Activated naive CD8-positive, alpha-beta T cell treated with anti-CD3 and anti-CD28 coated beads for 36 hours (primary cell): ENCODE measurements around the gene VWCE. TPM values are rescaled to one million over a fixed set of nuclear protein-coding genes. Genes with fewer than 3 reads are reported as not detected.
"Not testable (repeated sequence)": the region's sequence is repeated elsewhere in the genome, so short reads cannot be mapped to it uniquely, and the experiment has no call there.

Experiments
- DNase-seq: peaks from one replicate; pipeline ENCODE4 v3.0.0; 2021
- H3K27ac Mint-ChIP-seq: one replicate; pipeline ENCODE4 v1.8.0; 2022; ENCODE audit warnings: mild to moderate bottlenecking, moderate library complexity, mixed read lengths
- H3K27me3 Mint-ChIP-seq: one replicate; pipeline ENCODE4 v1.8.0; 2022; ENCODE audit warnings: mild to moderate bottlenecking, mixed read lengths
- H3K36me3 Mint-ChIP-seq: one replicate; pipeline ENCODE4 v1.8.0; 2021; ENCODE audit warnings: mild to moderate bottlenecking, mixed read lengths
- H3K4me1 Mint-ChIP-seq: one replicate; pipeline ENCODE4 v1.8.0; 2021; ENCODE audit warnings: mixed read lengths
- H3K4me3 Mint-ChIP-seq: one replicate; pipeline ENCODE4 v1.8.0; 2022; ENCODE audit warnings: mild to moderate bottlenecking, moderate library complexity, mixed read lengths
- H3K9me3 Mint-ChIP-seq: one replicate; pipeline ENCODE4 v1.8.0; 2022; ENCODE audit warnings: mixed read lengths
- total RNA-seq, 2 experiments: library from RNA; stranded (reverse); gene quantifications; one replicate each; pipeline ENCODE4 v1.2.3, GENCODE V29; 2021

Gene VWCE
- total RNA-seq, 2 experiments from 2014 or later, result 18.3 to 19.8 TPM

DNA sequence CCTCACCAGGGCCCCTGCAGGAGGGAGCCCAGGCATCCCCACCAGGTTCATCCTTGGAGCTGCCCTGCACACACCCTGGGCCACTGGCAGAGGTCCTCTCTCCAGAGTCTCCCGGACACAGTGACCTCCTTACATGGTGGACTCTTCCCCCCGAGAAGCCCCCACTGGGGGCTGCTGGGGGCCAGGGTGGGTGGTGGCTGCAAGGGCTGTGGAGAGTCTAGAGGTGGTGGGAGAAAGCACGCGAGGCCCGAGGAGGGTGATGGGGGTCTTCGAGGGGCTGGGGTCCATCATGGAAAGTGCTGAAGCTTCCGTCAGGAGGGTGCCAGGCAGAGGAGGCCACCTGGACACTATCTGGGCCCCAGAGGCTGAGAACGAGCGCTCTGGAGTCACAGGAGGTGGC, 36.6 kb downstream of the VWCE start:
- H3K27ac Mint-ChIP-seq, result no peak overlapping the region
- H3K27me3 Mint-ChIP-seq, result no peaks in the 10 kb centered on the region
- no peaks in the 10 kb centered on the region for H3K4me1 Mint-ChIP-seq
- H3K4me3 Mint-ChIP-seq, result no peak overlapping the region
- no peak for DNase-seq
- H3K9me3 Mint-ChIP-seq, result no peaks in the 10 kb centered on the region
- H3K36me3 Mint-ChIP-seq, result peaks cover 11% of the 10 kb centered on the region

DNA sequence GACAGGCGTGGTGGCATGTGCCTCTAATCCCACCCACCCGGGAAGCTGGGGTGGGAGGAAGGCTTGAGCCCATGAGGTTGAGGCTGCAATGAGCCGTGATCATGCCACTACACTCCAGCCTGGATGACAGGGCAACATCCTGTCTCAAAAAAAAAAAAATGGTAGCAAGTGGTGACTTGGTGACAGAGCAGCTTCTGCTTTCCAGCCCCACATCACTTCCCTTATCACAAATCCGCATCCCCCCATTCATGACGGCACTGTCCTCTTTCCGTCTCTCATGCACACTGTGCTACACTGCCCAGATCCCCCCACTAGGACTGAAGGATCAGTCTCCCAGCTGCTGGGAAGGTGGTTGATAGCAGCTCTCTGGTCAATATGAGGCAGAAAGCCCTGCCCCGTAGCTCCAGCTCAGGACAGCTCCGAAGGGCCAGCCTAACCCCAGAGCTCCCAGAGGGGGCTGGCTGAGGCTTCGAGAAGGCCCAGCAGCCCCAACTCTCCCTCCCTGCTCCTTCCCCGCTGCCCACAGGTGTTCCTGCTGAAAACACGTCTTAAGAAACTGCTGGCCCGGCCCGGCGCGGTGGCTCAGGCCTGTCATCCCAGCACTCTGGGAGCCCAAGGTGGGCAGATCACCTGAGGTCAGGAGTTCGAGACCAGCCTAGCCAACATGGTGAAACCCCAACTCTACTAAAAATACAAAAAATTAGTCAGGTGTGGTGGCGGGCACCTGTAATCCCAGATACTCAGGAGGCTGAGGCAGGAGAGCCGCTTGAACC, 38.2 kb downstream of the VWCE start:
- Mint-ChIP-seq H3K27me3 (no peaks in the 10 kb centered on the region), H3K36me3 (peaks cover 11% of the 10 kb centered on the region), H3K9me3 (no peaks in the 10 kb centered on the region), H3K4me3 (no peak overlapping the region), H3K4me1 (peaks cover 3% of the 10 kb centered on the region), H3K27ac (no peak overlapping the region)
- no peak for DNase-seq

GRCh38 chr11:61254403-61255025, 40.6 kb downstream of the VWCE start:
- H3K27ac Mint-ChIP-seq, result no peak overlapping the region
- peaks cover 3% of the 10 kb centered on the region for H3K4me1 Mint-ChIP-seq
- DNase-seq, result peak; percentile 68
- H3K4me3 Mint-ChIP-seq, result no peak overlapping the region
- H3K9me3 Mint-ChIP-seq, result no peaks in the 10 kb centered on the region
- no peaks in the 10 kb centered on the region for H3K27me3 Mint-ChIP-seq
- H3K36me3 Mint-ChIP-seq, result peaks cover 4% of the 10 kb centered on the region

DNA sequence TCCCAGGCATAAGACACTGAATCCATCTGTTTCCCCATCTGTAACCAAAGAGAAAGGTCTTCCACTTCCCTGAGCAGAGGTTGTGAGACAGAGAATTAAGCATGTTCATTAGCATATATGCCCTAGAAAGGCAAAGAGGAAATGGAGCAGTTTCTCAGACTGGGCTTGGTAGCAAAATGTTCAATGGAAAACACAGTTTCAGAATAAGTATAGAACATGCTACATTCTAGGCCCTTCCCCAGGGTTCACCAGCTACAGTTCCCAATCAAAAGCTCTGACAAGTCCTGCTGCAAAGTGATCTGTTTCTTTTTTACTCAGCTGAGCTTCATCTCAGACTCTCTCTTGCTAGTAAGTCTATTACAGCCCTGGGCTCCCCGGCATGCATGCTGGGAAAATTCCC, 42.8 kb downstream of the VWCE start:
- H3K27me3 Mint-ChIP-seq, H3K9me3 Mint-ChIP-seq, H3K27ac Mint-ChIP-seq, H3K36me3 Mint-ChIP-seq, H3K4me3 Mint-ChIP-seq, H3K4me1 Mint-ChIP-seq, DNase-seq: not testable (repeated sequence)

GRCh38 chr11:61250796-61251765, 44.0 kb downstream of the VWCE start:
- not testable (repeated sequence) for H3K27ac Mint-ChIP-seq, H3K4me3 Mint-ChIP-seq, H3K36me3 Mint-ChIP-seq, H3K9me3 Mint-ChIP-seq, DNase-seq, H3K27me3 Mint-ChIP-seq, H3K4me1 Mint-ChIP-seq

- not testable (repeated sequence) for H3K4me1 Mint-ChIP-seq, DNase-seq, H3K27me3 Mint-ChIP-seq, H3K9me3 Mint-ChIP-seq, H3K36me3 Mint-ChIP-seq, H3K4me3 Mint-ChIP-seq
- H3K27ac Mint-ChIP-seq, result peak overlapping the region; percentile 28
These were observed 45.9 kb downstream of the VWCE start for GRCh38 chr11:61249201-61249600.

- H3K27ac Mint-ChIP-seq, DNase-seq, H3K27me3 Mint-ChIP-seq, H3K9me3 Mint-ChIP-seq, H3K36me3 Mint-ChIP-seq, H3K4me1 Mint-ChIP-seq, H3K4me3 Mint-ChIP-seq: not testable (repeated sequence)
These were observed 47.0 kb downstream of the VWCE start for GRCh38 chr11:61248071-61248470.

GRCh38 chr11:61245284-61245964, 49.7 kb downstream of the VWCE start:
- not testable (repeated sequence) for H3K36me3 Mint-ChIP-seq, H3K4me1 Mint-ChIP-seq, DNase-seq, H3K4me3 Mint-ChIP-seq, H3K9me3 Mint-ChIP-seq, H3K27ac Mint-ChIP-seq, H3K27me3 Mint-ChIP-seq

- H3K9me3 Mint-ChIP-seq, H3K4me1 Mint-ChIP-seq, DNase-seq, H3K27me3 Mint-ChIP-seq, H3K36me3 Mint-ChIP-seq, H3K27ac Mint-ChIP-seq, H3K4me3 Mint-ChIP-seq: not testable (repeated sequence)
These were observed 53.6 kb downstream of the VWCE start for GRCh38 chr11:61241526-61241925.

GRCh38 chr11:61240875-61241274, 54.2 kb downstream of the VWCE start, which contains the start of gene PGA5:
Gene PGA5, plus strand, starts transcription at chr11:61241175. Its CDS starts 52 bp downstream, at chr11:61241227.
- not testable (repeated sequence) for DNase-seq, H3K27me3 Mint-ChIP-seq, H3K4me1 Mint-ChIP-seq, H3K36me3 Mint-ChIP-seq, H3K4me3 Mint-ChIP-seq, H3K9me3 Mint-ChIP-seq, H3K27ac Mint-ChIP-seq

GRCh38 chr11:61240288-61240687, 54.8 kb downstream of the VWCE start:
- H3K36me3 Mint-ChIP-seq, H3K4me1 Mint-ChIP-seq, H3K27ac Mint-ChIP-seq, H3K4me3 Mint-ChIP-seq, H3K9me3 Mint-ChIP-seq, DNase-seq, H3K27me3 Mint-ChIP-seq: not testable (repeated sequence)

DNA sequence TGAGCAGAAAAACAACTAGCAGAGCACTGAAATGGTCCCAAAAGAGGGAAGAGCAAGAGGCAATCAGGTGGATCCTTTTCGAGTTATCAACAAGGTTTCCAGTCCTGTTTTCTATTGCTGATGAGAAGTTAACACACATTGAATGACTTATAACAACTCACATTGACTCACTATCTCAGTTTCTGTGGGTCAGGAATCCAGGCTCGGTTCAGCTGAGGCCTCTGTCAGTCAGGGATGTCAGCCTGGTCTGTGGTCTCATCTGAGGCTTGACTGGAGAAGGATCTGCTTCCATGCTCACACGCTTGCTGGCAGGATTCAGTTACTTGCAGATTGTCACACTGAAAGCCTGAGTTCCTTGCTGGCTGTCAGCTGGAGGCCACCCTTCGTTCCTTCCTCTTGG, 58.0 kb downstream of the VWCE start:
- DNase-seq, H3K36me3 Mint-ChIP-seq, H3K4me1 Mint-ChIP-seq, H3K9me3 Mint-ChIP-seq, H3K27me3 Mint-ChIP-seq, H3K27ac Mint-ChIP-seq, H3K4me3 Mint-ChIP-seq: not testable (repeated sequence)

GRCh38 chr11:61232548-61233145, 62.5 kb downstream of the VWCE start:
- H3K36me3 Mint-ChIP-seq, H3K27ac Mint-ChIP-seq, DNase-seq, H3K27me3 Mint-ChIP-seq, H3K4me3 Mint-ChIP-seq, H3K4me1 Mint-ChIP-seq, H3K9me3 Mint-ChIP-seq: not testable (repeated sequence)

DNA sequence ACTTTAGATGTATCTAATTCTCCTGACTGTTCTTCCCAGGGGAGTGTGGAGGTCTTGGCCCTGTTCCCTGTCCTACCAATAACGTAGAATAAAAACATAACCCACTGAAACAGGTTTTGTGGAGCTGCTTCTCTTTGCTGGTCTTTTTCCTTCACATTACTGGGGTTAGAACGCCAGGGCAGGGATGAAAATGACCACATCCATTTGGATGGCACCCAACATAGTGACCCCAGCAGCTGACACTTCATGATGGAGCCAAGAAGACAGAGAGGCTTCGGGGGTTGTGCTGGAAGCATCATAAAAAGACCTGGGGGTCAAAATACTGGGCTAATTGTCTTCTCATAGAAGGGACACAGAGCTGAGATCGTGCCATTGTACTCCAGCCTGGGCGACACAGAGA, 63.5 kb downstream of the VWCE start:
- H3K27ac Mint-ChIP-seq, H3K36me3 Mint-ChIP-seq, H3K27me3 Mint-ChIP-seq, DNase-seq, H3K4me1 Mint-ChIP-seq, H3K4me3 Mint-ChIP-seq, H3K9me3 Mint-ChIP-seq: not testable (repeated sequence)
